Neural cell (in vitro differentiated cells): ENCODE measurements around the gene ARL5A. TPM values are rescaled to one million over a fixed set of nuclear protein-coding genes. Genes with fewer than 3 reads are reported as not detected.

Experiments used
- H2AFZ ChIP-seq: fragments of 200-600, 300-800 bp; sonication (generic), shearing (Covaris generic); 2 replicates; pipeline ENCODE4 v1.6.0; 2014; ENCODE audit warnings: low read depth, mild to moderate bottlenecking, antibody characterized with exemption, low read length, moderate library complexity
- H3F3A ChIP-seq: fragments of 200-600 bp; shearing (Covaris generic); 2 replicates; pipeline ENCODE4 v1.6.1; 2016; ENCODE audit warnings: mild to moderate bottlenecking, moderate library complexity, mixed read lengths, antibody characterized with exemption, low read length; ENCODE audit not compliant: insufficient read depth, poor library complexity, severe bottlenecking
- H3K27ac ChIP-seq: fragments of 200-600, 300-800 bp; sonication (generic), shearing (Covaris generic); 2 replicates; pipeline ENCODE4 v1.5.1; 2014; ENCODE audit warnings: mild to moderate bottlenecking, low read length, moderate library complexity
- H3K27me3 ChIP-seq: fragments of 300-800, 200-600 bp; sonication (generic), shearing (Covaris generic); 2 replicates; pipeline ENCODE4 v1.6.0; 2014; ENCODE audit warnings: mild to moderate bottlenecking, low read depth, low read length, moderate library complexity; ENCODE audit not compliant: insufficient read depth
- H3K36me3 ChIP-seq: fragments of 300-800, 200-600 bp; sonication (generic), shearing (Covaris generic); 2 replicates; pipeline ENCODE4 v1.5.1; 2014; ENCODE audit warnings: mild to moderate bottlenecking, antibody characterized with exemption, low read length, moderate library complexity; ENCODE audit not compliant: insufficient read depth
- H3K4me2 ChIP-seq: fragments of 300-800, 200-600 bp; sonication (generic), shearing (Covaris generic); 2 replicates; pipeline ENCODE4 v1.6.0; 2014; ENCODE audit warnings: mild to moderate bottlenecking, low read length
- H3K4me3 ChIP-seq: fragments of 300-800, 200-600 bp; sonication (generic), shearing (Covaris generic); 2 replicates; pipeline ENCODE4 v1.5.1; 2014; ENCODE audit warnings: mild to moderate bottlenecking, low read length, moderate library complexity
- H3K79me2 ChIP-seq: fragments of 200-600 bp; shearing (Covaris generic); replicated peaks from 2 replicates; pipeline ENCODE4 v1.6.0; 2014; ENCODE audit warnings: mild to moderate bottlenecking, low read length, moderate library complexity; ENCODE audit not compliant: insufficient read depth
- H3K9ac ChIP-seq: fragments of 300-800, 200-600 bp; sonication (generic), shearing (Covaris generic); 2 replicates; pipeline ENCODE4 v1.6.1; 2016; ENCODE audit warnings: mild to moderate bottlenecking, low read length, mixed read lengths
- H3K9me2 ChIP-seq: fragments of 200-600 bp; shearing (Covaris generic); 2 replicates; pipeline ENCODE4 v1.6.1; 2016; ENCODE audit warnings: mild to moderate bottlenecking, low read length, mixed read lengths; ENCODE audit not compliant: insufficient read depth
- H3K9me3 ChIP-seq: fragments of 200-600, 300-800 bp; sonication (generic), shearing (Covaris generic); 2 replicates; pipeline ENCODE4 v1.6.1; 2016; ENCODE audit warnings: mild to moderate bottlenecking, mixed run types, low read length, moderate library complexity, mixed read lengths
- H4K20me1 ChIP-seq: fragments of 200-600 bp; shearing (Covaris generic); 2 replicates; pipeline ENCODE4 v1.6.1; 2016; ENCODE audit warnings: mild to moderate bottlenecking, mixed run types; ENCODE audit not compliant: insufficient read depth
- CTCF ChIP-seq: fragments of 450-650 bp; IDR thresholded peaks from 2 replicates; pipeline ENCODE4 v1.5.1; 2014; ENCODE audit warnings: antibody characterized with exemption, mild to moderate bottlenecking, moderate library complexity; ENCODE audit not compliant: poor library complexity, severe bottlenecking
- EP300 ChIP-seq: fragments of 450-650 bp; conservative IDR thresholded peaks from 2 replicates; pipeline ENCODE4 v1.6.1; 2014; ENCODE audit warnings: antibody characterized with exemption, mild to moderate bottlenecking, moderate library complexity; ENCODE audit not compliant: poor library complexity, severe bottlenecking
- EZH2 ChIP-seq: fragments of 200-600, 300-800 bp; shearing (Covaris generic), sonication (generic); IDR thresholded peaks from 2 replicates; pipeline ENCODE4 v1.6.1; 2014; ENCODE audit warnings: antibody characterized with exemption, low read length, borderline replicate concordance, mild to moderate bottlenecking; ENCODE audit not compliant: insufficient read depth, poor library complexity, severe bottlenecking
- MXI1 ChIP-seq: fragments of 450-650 bp; conservative IDR thresholded peaks from 2 replicates; pipeline ENCODE4 v1.6.1; 2014; ENCODE audit warnings: antibody characterized with exemption, mild to moderate bottlenecking; ENCODE audit not compliant: poor library complexity, severe bottlenecking
- POLR2AphosphoS5 ChIP-seq: IDR thresholded peaks from 2 replicates; pipeline ENCODE4 v1.6.1; 2012
- RAD21 ChIP-seq: fragments of 450-650 bp; conservative IDR thresholded peaks from 2 replicates; pipeline ENCODE4 v1.6.1; 2014; ENCODE audit warnings: antibody characterized with exemption, mild to moderate bottlenecking, moderate library complexity
- REST ChIP-seq: IDR thresholded peaks from 2 replicates; pipeline ENCODE4 v1.6.1; 2012; ENCODE audit warnings: borderline replicate concordance
- SMC3 ChIP-seq: fragments of 450-650 bp; conservative IDR thresholded peaks from 2 replicates; pipeline ENCODE4 v1.6.1; 2014; ENCODE audit warnings: antibody characterized with exemption, mild to moderate bottlenecking, moderate library complexity; ENCODE audit not compliant: poor library complexity
- TAF1 ChIP-seq: IDR thresholded peaks from 2 replicates; pipeline ENCODE4 v1.6.1; 2012; ENCODE audit warnings: low read depth
- polyA plus RNA-seq: library from polyadenylated mRNA; depleted of rRNA; stranded (reverse); fragments of >200 nt; gene quantifications from 2 replicates; pipeline ENCODE4 v1.2.3, GENCODE V29; 2014

Gene ARL5A
- polyA plus RNA-seq, 1 donor from 2014 or later, result 48.5 TPM

GRCh38 chr2:151757861-151758260, 70.4 kb downstream of the ARL5A start:
- no peaks in the 10 kb centered on the region for H3K9me3 ChIP-seq
- no peaks in the 10 kb centered on the region for H4K20me1 ChIP-seq
- H3K9ac ChIP-seq, result no peak overlapping the region
- H3K79me2 ChIP-seq, result no peaks in the 10 kb centered on the region
- H3F3A ChIP-seq, result no peaks in the 10 kb centered on the region
- no peaks in the 10 kb centered on the region for H3K36me3 ChIP-seq
- H3K9me2 ChIP-seq, result no peaks in the 10 kb centered on the region
- TF ChIP-seq REST (no peak), EP300 (no peak), TAF1 (no peak), POLR2AphosphoS5 (no peak), MXI1 (no peak), EZH2 (no peak), CTCF (no peak), SMC3 (no peak), RAD21 (no peak)
- H3K27ac ChIP-seq, result no peak overlapping the region
- no peak overlapping the region for H3K4me3 ChIP-seq
- H3K27me3 ChIP-seq, result no peaks in the 10 kb centered on the region
- no peak overlapping the region for H3K4me2 ChIP-seq
- no peak overlapping the region for H2AFZ ChIP-seq

- Histone ChIP-seq H2AFZ (no peak overlapping the region), H3K4me2 (no peak overlapping the region), H3K9me2 (no peaks in the 10 kb centered on the region), H3K36me3 (no peaks in the 10 kb centered on the region), H3K9me3 (no peaks in the 10 kb centered on the region), H3K9ac (no peak overlapping the region), H3K27me3 (no peaks in the 10 kb centered on the region), H3K27ac (no peak overlapping the region), H4K20me1 (no peaks in the 10 kb centered on the region), H3F3A (no peaks in the 10 kb centered on the region), H3K4me3 (no peak overlapping the region), H3K79me2 (no peaks in the 10 kb centered on the region)
- TF ChIP-seq EP300 (no peak), MXI1 (no peak), TAF1 (no peak), CTCF (no peak), REST (no peak), EZH2 (no peak), RAD21 (no peak), SMC3 (no peak), POLR2AphosphoS5 (no peak)
These were observed 71.4 kb downstream of the ARL5A start for GRCh38 chr2:151756820-151757219.
